ENCODE data around the gene SARDH.

Gene SARDH

GRCh38 chr9:133707065-133707762 lies 30.9 kb downstream of the SARDH start (continued):
- no peak for TF ChIP-seq ZNF354C (tag by site-specific recombination; IDR thresholded peaks at IDR 0.05; ENCODE audit: borderline replicate concordance, low read depth)
- TF ChIP-seq ZNF830 (tag by site-specific recombination; IDR thresholded peaks at IDR 0.05; ENCODE audit: low read depth), result no peak
- no peak for TF ChIP-seq ZNF777 (tag by site-specific recombination; IDR thresholded peaks at IDR 0.05; ENCODE audit: borderline replicate concordance)
- TF ChIP-seq ZNF174 (tag by site-specific recombination; IDR thresholded peaks at IDR 0.05), result no peak
- TF ChIP-seq HOXA7 (CRISPR knock-in tag; IDR thresholded peaks at IDR 0.05; ENCODE audit: borderline replicate concordance), result no peak
- TF ChIP-seq SP3 (tag by site-specific recombination; IDR thresholded peaks at IDR 0.05), result no peak
- no peak for TF ChIP-seq ZNF214 (tag by site-specific recombination; IDR thresholded peaks at IDR 0.05; ENCODE audit: borderline replicate concordance)

- no peak overlapping the region for H3K4me3 ChIP-seq (ENCODE audit: low read depth, low read length)
- TF ChIP-seq ZFHX2 (tag by site-specific recombination; conservative IDR thresholded peaks at IDR 0.05) (no peak), ZNF280D (tag by site-specific recombination; IDR thresholded peaks at IDR 0.05) (no peak), ZNF670 (tag by site-specific recombination; IDR thresholded peaks at IDR 0.05; ENCODE audit: low read depth) (no peak), ZNF571 (tag by site-specific recombination; IDR thresholded peaks at IDR 0.05) (no peak), ZNF221 (tag by site-specific recombination; IDR thresholded peaks at IDR 0.05; ENCODE audit: borderline replicate concordance) (no peak), ZNF214 (tag by site-specific recombination; IDR thresholded peaks at IDR 0.05; ENCODE audit: borderline replicate concordance) (no peak), ZNF658 (tag by site-specific recombination; IDR thresholded peaks at IDR 0.05) (no peak), ZNF600 (tag by site-specific recombination; IDR thresholded peaks at IDR 0.05) (no peak), ZNF362 (tag by site-specific recombination; IDR thresholded peaks at IDR 0.05) (no peak), ZNF558 (tag by site-specific recombination; IDR thresholded peaks at IDR 0.05) (no peak), ZNF114 (tag by site-specific recombination; IDR thresholded peaks at IDR 0.05) (no peak), KLF17 (tag by site-specific recombination; IDR thresholded peaks at IDR 0.05) (no peak), ZBTB6 (tag by site-specific recombination; IDR thresholded peaks at IDR 0.05) (no peak), KLF1 (tag by site-specific recombination; IDR thresholded peaks at IDR 0.05) (no peak), ZNF654 (tag by site-specific recombination; IDR thresholded peaks at IDR 0.05; ENCODE audit: low read depth) (no peak), TRIM28 (IDR thresholded peaks at IDR 0.05; ENCODE audit: borderline replicate concordance, low read length) (no peak), ZNF423 (tag by site-specific recombination; IDR thresholded peaks at IDR 0.05) (no peak), ZNF223 (tag by site-specific recombination; IDR thresholded peaks at IDR 0.05) (no peak)
- no peaks in the 10 kb centered on the region for H3K9me3 ChIP-seq (ENCODE audit: control insufficient read depth, insufficient read depth, low read depth, low read length)
- ChIA-PET CTCF (interaction anchor here (0.5 to 0.9 kb wide), 4 partner anchors 13 to 1853 kb away, joined by 3 to 5 read pairs (median 3); no protein-coding TSS in a partner anchor), POLR2A (no interaction called here)
- no peak overlapping the region for H3K27ac ChIP-seq (ENCODE audit: extremely low read depth, low read depth, low read length)
- no peaks in the 10 kb centered on the region for H3K4me1 ChIP-seq (ENCODE audit: control insufficient read depth, insufficient read depth, low read length)
- H3K36me3 ChIP-seq (ENCODE audit: control insufficient read depth in 2 of 2, insufficient read depth in 1 of 2, low read length in 2 of 2), result no peaks in the 10 kb centered on the region
Measured at GRCh38 chr9:133706307-133707050, 31.7 kb downstream of the SARDH start.

All from HEK293 (cell line).